Measurements from ENCODE around the gene D2HGDH.
"Not testable (repeated sequence)": the region's sequence is repeated elsewhere in the genome, so short reads cannot be mapped to it uniquely, and the experiment has no call there.

The D2HGDH gene

DNA sequence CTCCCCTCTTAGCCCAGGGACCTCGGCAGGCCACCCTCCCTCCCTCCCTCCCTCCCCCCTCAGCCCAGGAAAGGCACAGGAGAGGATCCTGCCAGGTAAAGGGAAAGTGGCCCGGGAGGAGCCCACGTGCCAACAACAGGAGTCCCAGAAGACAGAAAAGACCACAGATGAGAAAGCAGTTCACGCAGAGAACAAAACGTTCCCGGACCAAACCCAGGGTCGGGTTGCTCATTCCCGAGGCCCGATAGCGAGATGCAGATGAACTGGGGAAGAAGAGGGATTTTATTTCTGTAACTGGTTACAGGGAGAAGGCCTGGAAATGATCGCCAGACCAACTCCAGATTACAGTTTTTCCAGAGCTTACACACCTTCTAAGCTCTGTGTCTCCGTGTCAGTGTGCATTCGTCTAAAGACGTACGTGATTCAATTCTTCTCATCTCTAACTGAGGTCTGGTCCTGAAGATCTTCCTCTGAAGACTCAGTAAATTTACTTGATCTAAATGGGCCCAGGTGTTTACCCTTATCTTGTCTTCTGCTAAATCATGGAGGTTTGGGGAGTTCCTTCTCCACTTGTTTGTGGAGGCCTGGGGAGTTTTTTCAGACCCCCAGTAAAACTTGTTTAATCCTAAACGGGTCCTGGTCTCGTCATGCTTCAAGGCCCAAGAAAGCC is 73.8 kb downstream of the D2HGDH start:
- no peak for DNase-seq (ENCODE audit: low spot score)

DNA sequence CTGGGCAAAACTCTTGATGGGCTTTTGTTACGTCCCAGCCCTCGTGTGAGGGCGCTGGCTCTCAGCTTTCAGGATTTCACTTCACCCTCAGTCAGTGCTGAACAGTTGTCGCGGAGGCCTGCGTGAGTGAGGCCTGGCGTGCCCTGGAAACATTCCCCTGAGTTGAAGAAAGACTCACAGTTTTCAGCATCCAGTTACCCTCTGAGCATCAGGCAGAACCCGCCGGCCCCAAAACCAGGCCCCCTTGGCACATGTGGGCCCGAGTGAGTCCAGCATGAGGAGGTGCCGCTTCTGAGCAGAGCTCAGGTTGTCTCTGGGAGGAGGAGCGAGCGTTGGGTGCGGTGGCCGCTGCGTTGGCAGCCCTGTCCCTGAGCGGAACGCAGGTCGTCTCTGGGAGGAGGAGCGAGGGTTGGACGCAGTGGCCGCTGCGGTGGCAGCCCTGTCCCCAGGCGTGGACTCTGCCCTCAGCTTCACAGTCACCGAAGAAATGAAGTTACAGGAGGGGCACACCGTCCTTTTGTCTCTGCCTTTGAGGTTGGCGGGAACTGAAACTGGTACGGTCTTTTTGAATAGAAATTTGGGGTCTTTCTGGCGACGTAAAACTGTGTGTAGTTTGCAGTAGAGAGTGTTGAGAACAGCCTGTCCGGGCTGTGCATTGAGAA is 74.4 kb downstream of the D2HGDH start, which contains the start of gene NEU4:
Gene NEU4, plus strand, starts transcription at position 473 of the 662 bp plus-strand sequence. CDS start 5,292 bp downstream, outside the sequence.
- no peak for DNase-seq (ENCODE audit: low spot score)

DNA sequence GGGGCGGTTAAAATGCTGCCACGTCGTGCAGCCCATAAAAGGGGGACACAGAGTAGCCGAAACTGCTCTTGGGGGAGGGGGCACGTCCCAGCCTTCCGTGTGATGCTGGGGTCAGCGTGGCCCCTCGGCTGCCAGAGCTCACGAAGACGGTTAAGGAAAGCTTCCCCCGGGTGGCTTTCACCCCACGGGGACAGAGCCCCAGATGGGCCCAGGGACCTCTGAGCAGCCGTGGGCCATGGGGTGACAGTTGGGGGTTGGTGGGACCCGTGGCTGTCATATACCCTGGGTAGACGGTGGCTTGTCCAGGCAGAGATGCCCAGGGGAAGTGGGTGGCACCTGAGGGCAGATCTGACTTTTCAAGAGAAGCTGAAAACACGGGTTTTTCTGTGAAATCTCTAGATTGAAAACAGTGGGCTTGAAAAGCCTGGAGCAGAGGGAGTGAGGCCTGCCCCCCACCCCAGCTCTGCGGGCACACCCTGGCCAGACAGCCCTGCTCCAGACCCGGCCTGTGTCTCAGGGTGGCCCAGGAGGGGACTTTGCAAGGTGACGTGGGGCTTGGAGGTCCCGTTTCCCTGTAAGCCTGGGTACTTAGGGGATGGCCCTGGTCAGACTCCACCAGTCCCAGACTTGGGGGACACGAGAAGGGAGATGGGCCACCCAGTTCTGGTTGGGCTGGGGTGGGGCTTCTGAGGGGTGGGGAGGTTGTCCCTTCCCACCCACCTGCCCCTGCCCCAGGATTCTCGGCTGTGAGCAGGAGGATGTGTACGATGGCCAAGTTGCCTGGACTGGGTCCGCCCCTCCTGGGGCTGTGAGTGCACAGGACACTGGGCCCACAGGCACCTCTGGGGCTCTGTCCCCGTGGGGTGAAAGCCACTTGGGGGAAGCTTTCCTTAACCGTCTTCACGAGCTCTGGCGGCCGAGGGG is 75.2 kb downstream of the D2HGDH start:
- no peak for DNase-seq (ENCODE audit: low spot score)

DNA sequence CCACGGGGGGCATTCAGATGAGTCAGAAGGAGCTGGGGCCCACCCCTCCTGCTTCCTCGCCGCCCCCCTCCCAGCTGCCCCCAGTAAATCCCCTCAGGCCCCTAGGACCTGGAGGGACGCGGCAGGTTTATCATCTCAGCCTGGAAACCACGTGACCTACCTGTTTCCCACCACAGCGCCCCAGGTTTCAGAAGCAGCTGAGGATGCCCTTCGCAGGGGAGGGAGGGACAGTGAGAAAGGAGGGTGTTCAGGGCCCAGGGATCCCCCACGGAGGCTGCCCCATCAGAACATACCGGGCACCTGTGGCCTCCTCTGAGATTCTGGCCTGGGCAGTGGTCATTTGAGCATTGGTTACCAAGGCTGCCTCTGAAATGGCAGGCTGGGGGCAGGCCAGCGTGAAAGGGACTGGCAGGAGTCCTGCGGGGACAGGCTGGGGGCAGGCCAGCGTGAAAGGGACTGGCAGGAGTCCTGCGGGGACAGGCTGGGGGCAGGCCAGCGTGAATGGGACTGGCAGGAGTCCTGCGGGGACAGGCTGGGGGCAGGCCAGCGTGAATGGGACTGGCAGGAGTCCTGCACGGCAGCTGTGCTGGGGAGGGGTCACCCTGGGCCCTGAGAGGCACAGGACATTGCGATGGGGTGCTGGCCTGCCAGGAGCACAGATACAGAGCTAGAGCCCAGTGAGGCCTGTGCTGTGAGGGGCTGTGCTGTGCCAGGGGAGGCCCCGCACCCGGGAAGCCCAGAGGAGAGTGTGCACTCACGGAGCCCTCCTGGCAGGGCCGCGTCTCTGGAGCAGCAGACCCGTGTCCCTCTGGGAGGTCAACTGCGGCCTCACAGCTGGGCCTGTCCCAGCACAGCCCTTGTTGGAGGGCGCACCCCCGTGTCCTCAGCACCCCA is 76.1 kb downstream of the D2HGDH start:
- DNase-seq (ENCODE audit: low spot score): no peak

DNA sequence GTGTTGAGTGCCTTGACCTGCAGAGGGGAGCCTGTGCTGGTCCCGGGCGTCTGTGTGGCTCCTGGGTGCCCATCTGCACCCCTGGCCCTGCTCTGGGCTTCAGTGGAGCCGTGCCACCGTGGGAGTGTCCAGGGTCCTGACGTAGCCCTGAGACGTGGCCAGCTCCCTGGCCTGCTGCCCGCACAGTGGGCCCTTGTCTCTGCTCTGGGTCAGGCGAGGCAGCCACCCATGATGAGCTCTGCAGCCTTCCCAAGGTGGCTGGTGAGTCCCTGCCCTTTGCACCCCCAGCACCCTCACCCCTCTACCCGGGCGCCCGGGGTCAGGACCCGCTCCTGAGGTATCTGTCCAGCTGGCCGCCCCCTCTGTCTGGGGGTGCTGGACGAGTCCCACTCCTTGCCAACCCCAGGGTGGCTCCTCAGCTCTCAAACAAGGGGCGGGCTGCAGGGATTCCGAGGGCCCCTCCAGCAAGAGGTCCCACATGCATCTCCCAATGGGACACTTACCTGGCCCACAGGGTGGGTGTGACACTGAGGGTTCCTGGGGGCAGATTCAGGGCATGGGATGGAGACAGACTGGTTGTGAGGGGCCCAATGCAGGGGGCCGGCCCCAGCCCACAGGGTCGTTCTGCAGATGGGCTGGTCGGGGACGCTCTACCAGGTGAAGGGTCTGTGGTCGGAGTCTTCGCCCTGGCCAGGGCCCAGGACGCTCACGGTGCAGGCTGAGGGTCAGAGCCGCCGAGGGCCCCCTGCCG is 76.9 kb downstream of the D2HGDH start:
- no peak for DNase-seq (ENCODE audit: low spot score)

DNA sequence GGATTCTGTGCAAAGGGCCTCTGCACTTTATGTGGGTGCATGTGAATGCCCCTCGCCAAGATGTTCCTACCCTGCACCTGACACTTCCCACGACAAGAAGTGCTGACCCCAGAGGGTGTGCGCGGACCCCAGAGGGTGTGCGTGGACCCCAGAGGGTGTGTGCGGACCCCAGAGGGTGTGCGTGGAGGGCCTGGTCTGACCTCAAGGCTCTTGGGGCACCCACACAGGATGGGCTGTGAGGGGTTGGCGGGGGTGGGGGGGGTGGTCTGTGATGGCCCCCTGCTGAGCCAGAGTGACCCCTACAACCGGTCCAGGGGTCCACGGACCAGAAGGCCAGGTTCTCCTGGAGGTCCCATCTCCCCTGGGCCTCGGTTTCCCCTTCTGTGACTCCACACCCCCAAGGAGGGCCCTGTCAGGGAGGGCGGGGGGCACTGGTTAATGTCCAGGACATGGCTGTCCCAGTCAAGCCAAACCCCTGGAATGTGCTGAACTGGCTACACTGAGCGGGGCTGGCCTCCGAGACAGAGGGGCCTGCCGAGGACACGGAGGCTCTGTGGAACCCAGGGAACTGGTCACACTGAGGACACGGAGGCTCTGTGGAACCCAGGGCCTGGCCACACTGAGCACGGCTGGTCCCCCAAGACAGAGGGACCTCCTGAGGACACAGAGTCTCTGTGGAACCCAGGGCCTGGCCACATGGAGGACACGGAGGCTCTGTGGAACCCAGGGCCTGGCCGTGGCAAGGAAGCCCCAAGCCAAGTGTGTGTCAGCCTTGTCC is 77.7 kb downstream of the D2HGDH start:
- DNase-seq (ENCODE audit: low spot score): no peak

DNA sequence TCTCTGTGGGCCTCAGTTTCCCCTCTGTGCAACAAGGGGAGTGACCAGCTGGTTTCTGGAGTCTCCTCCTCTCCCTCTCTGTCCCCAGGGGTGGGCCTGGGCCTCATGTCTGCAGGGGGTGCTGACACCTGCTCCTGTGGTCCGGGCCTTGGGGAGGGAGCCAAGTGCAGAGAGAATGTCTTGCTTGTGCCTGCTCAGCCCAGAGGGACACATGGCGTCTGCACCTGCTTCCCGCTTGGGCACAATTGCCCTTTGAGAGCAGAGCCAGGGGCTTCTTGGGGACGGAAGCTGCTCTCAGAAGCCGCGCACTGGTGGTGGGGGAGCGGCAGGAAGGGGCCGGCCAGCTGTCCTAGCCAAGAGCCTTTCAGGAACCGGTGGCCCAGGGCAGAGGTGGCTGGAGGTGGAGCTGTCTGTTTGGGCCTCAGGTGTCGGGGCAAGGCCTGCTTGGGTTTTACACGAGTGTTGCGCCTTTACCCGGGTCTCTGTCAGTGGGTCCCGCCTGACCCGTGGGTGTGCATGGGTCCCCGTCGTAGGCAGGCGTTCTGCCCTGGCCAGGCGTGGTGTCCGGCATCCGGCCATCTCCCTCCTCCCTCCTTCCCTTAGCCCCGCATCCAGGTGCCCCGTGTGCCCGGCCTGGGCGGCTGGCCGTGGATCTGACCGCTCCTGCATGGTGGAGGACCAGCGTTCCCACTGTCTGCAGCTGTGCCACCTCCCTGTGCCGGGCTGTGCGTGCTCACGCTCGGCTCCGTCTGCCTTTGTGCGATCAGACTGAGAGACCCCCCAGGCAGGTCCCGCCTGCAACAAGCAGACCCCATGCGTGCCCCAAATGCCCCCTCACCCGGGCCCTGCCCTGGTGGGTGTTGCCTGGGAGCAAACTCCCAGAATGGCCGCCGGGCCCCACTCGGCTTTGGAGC is 78.6 kb downstream of the D2HGDH start:
- no peak for DNase-seq (ENCODE audit: low spot score)

DNA sequence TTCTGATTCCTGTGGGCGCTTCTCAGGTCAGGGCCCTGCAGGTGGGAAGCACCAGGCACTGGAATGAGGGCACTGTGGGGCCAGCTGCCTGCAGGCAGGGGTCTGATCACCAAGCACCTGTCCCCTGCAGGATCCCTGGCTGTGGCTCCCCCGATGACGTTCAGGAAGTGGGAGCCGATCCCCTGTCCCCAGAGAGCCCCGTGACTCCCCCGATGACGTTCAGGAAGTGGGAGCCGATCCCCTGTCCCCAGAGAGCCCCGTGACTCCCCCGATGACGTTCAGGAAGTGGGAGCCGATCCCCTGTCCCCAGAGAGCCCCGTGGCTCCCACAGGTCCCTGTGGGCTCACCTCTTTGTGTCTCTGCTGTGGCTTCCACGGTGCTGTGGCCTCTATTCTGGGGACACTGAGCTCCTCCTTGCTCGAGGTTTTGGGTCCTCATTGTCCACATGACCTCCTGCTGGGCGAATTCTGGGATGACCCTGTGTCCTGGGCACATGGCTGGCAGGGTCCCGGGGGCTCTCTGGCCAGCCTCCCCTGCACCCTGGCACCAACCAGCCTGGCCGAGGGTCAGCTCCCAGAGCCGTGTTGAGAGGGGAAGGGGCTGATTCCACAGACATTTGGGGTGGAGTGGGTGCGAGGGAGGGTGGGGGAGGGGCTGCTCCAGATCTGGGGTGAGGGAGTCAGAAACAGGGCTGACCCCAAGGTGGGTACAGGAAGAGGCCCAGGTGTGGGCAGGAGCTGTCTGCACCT is 79.4 kb downstream of the D2HGDH start:
- no peak for DNase-seq (ENCODE audit: low spot score)

DNA sequence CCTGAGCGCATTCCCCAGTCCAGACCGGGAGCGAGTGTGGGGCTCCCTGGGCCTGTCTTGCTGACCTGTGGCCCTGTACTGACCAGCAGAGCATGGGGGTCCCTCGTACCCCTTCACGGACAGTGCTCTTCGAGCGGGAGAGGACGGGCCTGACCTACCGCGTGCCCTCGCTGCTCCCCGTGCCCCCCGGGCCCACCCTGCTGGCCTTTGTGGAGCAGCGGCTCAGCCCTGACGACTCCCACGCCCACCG is 79.9 kb downstream of the D2HGDH start:
- DNase-seq (ENCODE audit: low spot score): no peak

DNA sequence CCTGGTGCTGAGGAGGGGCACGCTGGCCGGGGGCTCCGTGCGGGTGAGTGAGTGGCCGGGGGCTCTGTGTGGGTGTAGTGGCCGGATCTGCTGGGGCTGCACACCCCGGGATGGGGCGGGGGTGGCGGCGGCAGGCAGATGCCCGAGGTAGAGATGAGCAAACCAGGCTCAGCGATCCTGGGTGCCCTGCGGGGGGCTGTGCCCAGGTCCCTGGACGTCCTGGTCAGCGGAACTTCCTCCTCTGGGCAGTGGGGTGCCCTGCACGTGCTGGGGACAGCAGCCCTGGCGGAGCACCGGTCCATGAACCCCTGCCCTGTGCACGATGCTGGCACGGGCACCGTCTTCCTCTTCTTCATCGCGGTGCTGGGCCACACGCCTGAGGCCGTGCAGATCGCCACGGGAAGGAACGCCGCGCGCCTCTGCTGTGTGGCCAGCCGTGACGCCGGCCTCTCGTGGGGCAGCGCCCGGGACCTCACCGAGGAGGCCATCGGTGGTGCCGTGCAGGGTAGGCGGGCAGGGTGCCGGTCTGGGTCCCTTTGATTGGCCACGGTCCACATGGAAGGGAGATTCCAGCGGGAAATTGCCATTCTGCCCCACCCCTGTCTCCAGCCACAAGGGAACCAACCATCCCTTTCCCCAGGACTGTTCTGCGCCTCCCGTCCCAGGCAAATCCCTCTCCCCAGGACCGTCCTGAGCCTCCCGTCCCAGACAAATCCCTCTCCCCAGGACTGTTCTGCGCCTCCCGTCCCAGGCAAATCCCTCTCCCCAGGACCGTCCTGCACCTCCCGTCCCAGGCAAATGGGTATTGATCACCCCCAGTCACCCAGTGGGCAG is 80.4 kb downstream of the D2HGDH start:
- no peak for DNase-seq (ENCODE audit: low spot score)

DNA sequence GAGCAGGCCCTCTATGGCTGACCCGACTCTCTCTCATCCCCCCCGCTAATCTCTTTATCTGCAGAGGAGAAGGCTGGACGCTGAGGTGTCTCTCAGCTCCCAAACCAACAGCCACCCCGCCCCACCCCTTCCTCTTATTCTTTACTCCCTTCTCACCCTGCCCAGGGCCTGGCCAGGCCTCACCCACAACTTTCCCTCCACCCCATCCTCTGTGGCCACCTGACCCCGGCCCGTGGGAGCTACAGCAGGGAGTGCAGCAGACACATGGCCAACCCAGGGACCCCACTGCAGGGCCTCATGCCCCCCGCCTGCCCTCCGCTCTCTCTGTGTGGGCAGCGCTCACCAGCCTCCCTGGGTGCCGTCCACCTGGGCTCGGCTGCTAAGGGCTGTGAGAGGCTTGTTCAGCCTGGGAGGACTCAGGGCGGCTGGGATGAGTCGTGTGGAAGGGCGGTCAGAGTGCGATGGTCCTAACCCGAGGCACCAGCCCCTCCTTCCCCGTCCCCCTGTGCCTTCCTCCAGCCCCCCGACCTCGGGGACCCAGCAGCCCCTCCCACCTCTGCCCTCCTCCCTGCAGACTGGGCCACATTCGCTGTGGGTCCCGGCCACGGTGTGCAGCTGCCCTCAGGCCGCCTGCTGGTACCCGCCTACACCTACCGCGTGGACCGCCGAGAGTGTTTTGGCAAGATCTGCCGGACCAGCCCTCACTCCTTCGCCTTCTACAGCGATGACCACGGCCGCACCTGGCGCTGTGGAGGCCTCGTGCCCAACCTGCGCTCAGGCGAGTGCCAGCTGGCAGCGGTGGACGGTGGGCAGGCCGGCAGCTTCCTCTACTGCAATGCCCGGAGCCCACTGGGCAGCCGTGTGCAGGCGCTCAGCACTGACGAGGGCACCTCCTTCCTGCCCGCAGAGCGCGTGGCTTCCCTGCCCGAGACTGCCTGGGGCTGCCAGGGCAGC is 81.3 kb downstream of the D2HGDH start:
- DNase-seq (ENCODE audit: low spot score): no peak

DNA sequence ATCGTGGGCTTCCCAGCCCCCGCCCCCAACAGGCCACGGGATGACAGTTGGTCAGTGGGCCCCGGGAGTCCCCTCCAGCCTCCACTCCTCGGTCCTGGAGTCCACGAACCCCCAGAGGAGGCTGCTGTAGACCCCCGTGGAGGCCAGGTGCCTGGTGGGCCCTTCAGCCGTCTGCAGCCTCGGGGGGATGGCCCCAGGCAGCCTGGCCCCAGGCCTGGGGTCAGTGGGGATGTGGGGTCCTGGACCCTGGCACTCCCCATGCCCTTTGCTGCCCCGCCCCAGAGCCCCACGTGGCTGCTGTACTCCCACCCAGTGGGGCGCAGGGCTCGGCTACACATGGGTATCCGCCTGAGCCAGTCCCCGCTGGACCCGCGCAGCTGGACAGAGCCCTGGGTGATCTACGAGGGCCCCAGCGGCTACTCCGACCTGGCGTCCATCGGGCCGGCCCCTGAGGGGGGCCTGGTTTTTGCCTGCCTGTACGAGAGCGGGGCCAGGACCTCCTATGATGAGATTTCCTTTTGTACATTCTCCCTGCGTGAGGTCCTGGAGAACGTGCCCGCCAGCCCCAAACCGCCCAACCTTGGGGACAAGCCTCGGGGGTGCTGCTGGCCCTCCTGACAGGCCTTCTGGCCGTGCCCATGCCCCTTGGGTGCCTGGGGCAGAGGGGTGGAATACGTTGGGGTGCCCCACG is 82.1 kb downstream of the D2HGDH start:
- DNase-seq (ENCODE audit: low spot score): no peak

DNA sequence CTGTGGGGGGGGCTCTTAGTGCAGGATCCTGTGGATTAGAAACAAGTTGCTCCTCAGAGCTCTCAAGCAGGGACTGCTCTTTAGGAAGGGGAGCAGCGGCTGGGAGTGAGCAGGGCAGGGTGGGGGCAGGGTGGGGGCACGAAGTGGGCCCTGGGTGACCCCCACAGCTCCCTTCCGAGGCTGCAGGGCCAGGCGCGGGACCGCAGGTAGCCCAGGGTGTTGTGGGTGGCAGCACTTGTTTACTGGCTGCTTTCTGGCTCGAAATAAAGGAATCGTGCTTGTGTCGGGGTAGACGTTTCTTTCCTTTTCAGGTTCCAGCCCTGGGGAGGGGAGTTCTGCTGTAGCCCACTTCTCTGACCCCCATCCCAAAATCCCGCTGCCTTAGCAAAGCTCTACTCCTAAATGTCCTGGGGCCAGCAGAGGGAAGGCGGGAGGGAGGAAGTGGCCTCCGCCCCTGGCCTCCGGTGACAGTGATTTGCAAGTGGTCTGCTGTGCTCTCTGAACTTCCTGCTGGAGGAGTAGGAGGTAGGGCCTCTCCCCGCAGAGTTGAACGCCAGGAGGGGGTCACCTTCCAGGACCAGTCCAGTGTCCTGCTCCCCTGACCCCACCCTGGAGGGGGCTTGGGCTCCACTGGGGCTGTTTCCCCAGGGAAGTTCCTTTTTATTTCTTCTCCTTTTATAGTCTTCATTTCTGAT is 82.8 kb downstream of the D2HGDH start:
- no peak for DNase-seq (ENCODE audit: low spot score)

DNA sequence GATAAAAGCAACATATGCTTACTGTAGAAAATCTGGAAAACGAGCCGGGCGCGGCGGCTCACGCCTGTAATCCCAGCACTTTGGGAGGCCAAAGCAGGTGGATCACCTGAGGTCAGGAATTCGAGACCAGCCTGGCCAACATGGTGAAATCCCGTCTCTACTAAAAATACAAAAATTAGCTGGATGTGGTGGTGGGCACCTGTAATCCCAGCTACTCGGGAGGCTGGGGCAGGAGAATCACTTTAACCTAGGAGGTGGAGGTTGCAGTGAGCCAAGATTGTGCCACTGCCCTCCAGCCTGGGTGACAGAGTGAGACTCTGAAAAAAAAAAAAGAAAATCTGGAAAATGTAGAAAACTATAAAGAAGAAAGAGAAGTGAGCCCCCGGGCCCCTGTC is 83.4 kb downstream of the D2HGDH start:
- not testable (repeated sequence) for DNase-seq (ENCODE audit: low spot score)

All from CD4-positive, alpha-beta T cell treated with Interleukin-15 for 4 hours (primary cell).